T-helper 2 cell treated with Interferon-gamma antibody and Interleukin-4, amounts not matched to agents 5 μg/mL and 100 μg/mL, for 36 hours (primary cell): ENCODE data around the gene TSPAN31.

Source experiments
- DNase-seq: peaks from one replicate; pipeline ENCODE4 v3.0.0; 2021; ENCODE audit warnings: low spot score
- H3K27ac Mint-ChIP-seq: one replicate; pipeline ENCODE4 v1.8.0; 2021; ENCODE audit warnings: mild to moderate bottlenecking, mixed read lengths
- H3K27me3 Mint-ChIP-seq: one replicate; pipeline ENCODE4 v1.8.0; 2021; ENCODE audit warnings: low read depth, mixed read lengths
- H3K36me3 Mint-ChIP-seq: one replicate; pipeline ENCODE4 v1.8.0; 2021; ENCODE audit warnings: low read depth, mixed read lengths
- H3K4me1 Mint-ChIP-seq: one replicate; pipeline ENCODE4 v1.8.0; 2021; ENCODE audit warnings: low read depth, mixed read lengths
- H3K4me3 Mint-ChIP-seq: one replicate; pipeline ENCODE4 v1.8.0; 2022; ENCODE audit warnings: mild to moderate bottlenecking, moderate library complexity, mixed read lengths
- H3K9me3 Mint-ChIP-seq: one replicate; pipeline ENCODE4 v1.8.0; 2021; ENCODE audit warnings: mixed read lengths

Gene TSPAN31

GRCh38 chr12:57745485-57745881 is 644 bp downstream of the TSPAN31 start:
- Mint-ChIP-seq H3K27ac (peak overlapping the region; percentile 99), H3K4me3 (peak overlapping the region; percentile 96), H3K36me3 (peaks cover 44% of the 10 kb centered on the region), H3K4me1 (peaks cover 46% of the 10 kb centered on the region), H3K27me3 (no peaks in the 10 kb centered on the region), H3K9me3 (no peaks in the 10 kb centered on the region)
- DNase-seq = no peak

GRCh38 chr12:57746025-57746424 is 1.2 kb downstream of the TSPAN31 start:
- Mint-ChIP-seq H3K4me1 (peaks cover 45% of the 10 kb centered on the region), H3K4me3 (peak overlapping the region; percentile 96), H3K27ac (peak overlapping the region; percentile 99), H3K36me3 (peaks cover 43% of the 10 kb centered on the region), H3K27me3 (no peaks in the 10 kb centered on the region), H3K9me3 (no peaks in the 10 kb centered on the region)
- DNase-seq = no peak

- peaks cover 52% of the 10 kb centered on the region for H3K4me1 Mint-ChIP-seq
- H3K27ac Mint-ChIP-seq = no peak overlapping the region
- H3K36me3 Mint-ChIP-seq = peaks cover 48% of the 10 kb centered on the region
- peaks cover 3% of the 10 kb centered on the region for H3K27me3 Mint-ChIP-seq
- H3K9me3 Mint-ChIP-seq = no peaks in the 10 kb centered on the region
- DNase-seq = no peak
- no peak overlapping the region for H3K4me3 Mint-ChIP-seq
Measured at GRCh38 chr12:57749061-57749460, 4.2 kb downstream of the TSPAN31 start.

- no peaks in the 10 kb centered on the region for H3K9me3 Mint-ChIP-seq
- H3K4me1 Mint-ChIP-seq = peaks cover 45% of the 10 kb centered on the region
- H3K27ac Mint-ChIP-seq = peak overlapping the region; percentile 89
- H3K36me3 Mint-ChIP-seq = peaks cover 45% of the 10 kb centered on the region
- H3K27me3 Mint-ChIP-seq = peaks cover 3% of the 10 kb centered on the region
- peak overlapping the region; percentile 96 for H3K4me3 Mint-ChIP-seq
- DNase-seq = no peak
Measured at GRCh38 chr12:57750561-57751431, 6.0 kb downstream of the TSPAN31 start.

GRCh38 chr12:57751432-57751787 is 6.6 kb downstream of the TSPAN31 start:
- peaks cover 43% of the 10 kb centered on the region for H3K4me1 Mint-ChIP-seq
- H3K4me3 Mint-ChIP-seq = peak overlapping the region; percentile 96
- peaks cover 41% of the 10 kb centered on the region for H3K36me3 Mint-ChIP-seq
- H3K27me3 Mint-ChIP-seq = peaks cover 3% of the 10 kb centered on the region
- peak overlapping the region; percentile 89 for H3K27ac Mint-ChIP-seq
- no peak for DNase-seq
- H3K9me3 Mint-ChIP-seq = no peaks in the 10 kb centered on the region

GRCh38 chr12:57751788-57752667 is 7.2 kb downstream of the TSPAN31 start, which contains the start of gene CDK4:
Gene CDK4 (minus strand): TSS chr12:57752310. CDS start chr12:57751717, 593 bp downstream.
- Mint-ChIP-seq H3K9me3 (no peaks in the 10 kb centered on the region), H3K4me1 (peaks cover 46% of the 10 kb centered on the region), H3K36me3 (peaks cover 40% of the 10 kb centered on the region), H3K27me3 (peaks cover 3% of the 10 kb centered on the region), H3K27ac (peak within 1 kb of the TSS; percentile 89), H3K4me3 (peak within 1 kb of the TSS; percentile 96)
- peak; percentile 99 for DNase-seq

GRCh38 chr12:57752668-57753000 is 7.8 kb downstream of the TSPAN31 start:
- H3K4me3 Mint-ChIP-seq = peak overlapping the region; percentile 96
- H3K27ac Mint-ChIP-seq = peak overlapping the region; percentile 89
- H3K9me3 Mint-ChIP-seq = no peaks in the 10 kb centered on the region
- H3K27me3 Mint-ChIP-seq = peaks cover 3% of the 10 kb centered on the region
- peaks cover 47% of the 10 kb centered on the region for H3K4me1 Mint-ChIP-seq
- peaks cover 36% of the 10 kb centered on the region for H3K36me3 Mint-ChIP-seq
- DNase-seq = no peak

- peak overlapping the region; percentile 89 for H3K4me3 Mint-ChIP-seq
- H3K9me3 Mint-ChIP-seq = no peaks in the 10 kb centered on the region
- DNase-seq = no peak
- H3K36me3 Mint-ChIP-seq = peaks cover 35% of the 10 kb centered on the region
- peak overlapping the region; percentile 85 for H3K27ac Mint-ChIP-seq
- peaks cover 47% of the 10 kb centered on the region for H3K4me1 Mint-ChIP-seq
- H3K27me3 Mint-ChIP-seq = peaks cover 3% of the 10 kb centered on the region
Measured at GRCh38 chr12:57753756-57754337, 9.0 kb downstream of the TSPAN31 start.

- Mint-ChIP-seq H3K9me3 (no peaks in the 10 kb centered on the region), H3K36me3 (peaks cover 32% of the 10 kb centered on the region), H3K27ac (peak within 1 kb of the TSS; percentile 85), H3K4me3 (peak within 1 kb of the TSS; percentile 89), H3K27me3 (peaks cover 3% of the 10 kb centered on the region), H3K4me1 (peaks cover 51% of the 10 kb centered on the region)
- peak; percentile 83 for DNase-seq
Measured at GRCh38 chr12:57754411-57755193, 9.8 kb downstream of the TSPAN31 start, which contains the start of gene MARCHF9. Gene MARCHF9 (plus strand): TSS chr12:57755103. CDS start chr12:57755529, 426 bp downstream.

GRCh38 chr12:57755194-57755453 is 10.3 kb downstream of the TSPAN31 start:
- no peak for DNase-seq
- Mint-ChIP-seq H3K27ac (no peak overlapping the region), H3K4me1 (peaks cover 50% of the 10 kb centered on the region), H3K9me3 (no peaks in the 10 kb centered on the region), H3K27me3 (peaks cover 3% of the 10 kb centered on the region), H3K36me3 (peaks cover 31% of the 10 kb centered on the region), H3K4me3 (no peak overlapping the region)

- Mint-ChIP-seq H3K4me1 (peaks cover 46% of the 10 kb centered on the region), H3K36me3 (peaks cover 26% of the 10 kb centered on the region), H3K27me3 (peaks cover 3% of the 10 kb centered on the region), H3K27ac (peak overlapping the region; percentile 18), H3K4me3 (peak overlapping the region; percentile 85), H3K9me3 (no peaks in the 10 kb centered on the region)
- peak; percentile 15 for DNase-seq
Measured at GRCh38 chr12:57755454-57756372, 10.9 kb downstream of the TSPAN31 start.

GRCh38 chr12:57756406-57757341 is 11.8 kb downstream of the TSPAN31 start:
- peak; percentile 59 for DNase-seq
- no peaks in the 10 kb centered on the region for H3K9me3 Mint-ChIP-seq
- peaks cover 3% of the 10 kb centered on the region for H3K27me3 Mint-ChIP-seq
- peaks cover 36% of the 10 kb centered on the region for H3K4me1 Mint-ChIP-seq
- H3K4me3 Mint-ChIP-seq = peak overlapping the region; percentile 85
- H3K36me3 Mint-ChIP-seq = peaks cover 18% of the 10 kb centered on the region
- H3K27ac Mint-ChIP-seq = peak overlapping the region; percentile 18
